Loucy (cell line): ENCODE results near the gene IL17B.

Source experiments
- CTCF ChIP-seq: fragments of 200-600 bp; sonication (generic); conservative IDR thresholded peaks from 2 replicates; pipeline ENCODE4 v1.5.1; 2014; ENCODE audit warnings: mild to moderate bottlenecking, antibody characterized with exemption, low read length
- EZH2phosphoT487 ChIP-seq: fragments of 200-600 bp; IDR thresholded peaks from 2 replicates; pipeline ENCODE4 v1.6.1; 2018; ENCODE audit warnings: antibody characterized with exemption, mild to moderate bottlenecking, moderate library complexity, borderline replicate concordance

GRCh38 chr5:149419859-149420544 lies 40.9 kb upstream of the IL17B start:
- TF ChIP-seq CTCF: no peak
- no peak for TF ChIP-seq EZH2phosphoT487
